ENCODE measurements around the gene THADA.

THADA gene

DNA sequence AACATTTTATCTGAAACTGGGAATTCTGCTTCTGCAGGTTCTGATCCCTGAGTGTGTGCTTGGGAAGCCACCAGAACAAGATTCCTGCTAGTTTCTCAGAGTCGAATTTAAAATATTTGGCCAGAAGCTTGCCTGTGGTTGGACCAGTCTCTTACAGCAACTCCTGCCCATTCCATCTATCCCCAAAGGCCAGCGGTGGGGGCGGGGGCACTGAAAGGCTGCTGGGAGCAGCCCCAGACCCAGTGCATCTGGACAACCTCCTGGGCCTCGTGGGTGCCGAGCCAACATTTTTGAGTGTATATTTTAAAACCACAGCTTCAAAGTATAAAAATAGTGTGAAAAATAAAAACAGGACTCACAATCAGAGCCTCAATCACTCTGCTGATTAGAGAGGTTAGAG, 330.8 kb downstream of the THADA start:
- in situ Hi-C loops (cut with HindIII; ENCODE audit: low sequenced_read_pairs): no loop called here

GRCh38 chr2:43262951-43263350, 332.9 kb downstream of the THADA start:
- in situ Hi-C loops (cut with HindIII; ENCODE audit: low sequenced_read_pairs): no loop called here

DNA sequence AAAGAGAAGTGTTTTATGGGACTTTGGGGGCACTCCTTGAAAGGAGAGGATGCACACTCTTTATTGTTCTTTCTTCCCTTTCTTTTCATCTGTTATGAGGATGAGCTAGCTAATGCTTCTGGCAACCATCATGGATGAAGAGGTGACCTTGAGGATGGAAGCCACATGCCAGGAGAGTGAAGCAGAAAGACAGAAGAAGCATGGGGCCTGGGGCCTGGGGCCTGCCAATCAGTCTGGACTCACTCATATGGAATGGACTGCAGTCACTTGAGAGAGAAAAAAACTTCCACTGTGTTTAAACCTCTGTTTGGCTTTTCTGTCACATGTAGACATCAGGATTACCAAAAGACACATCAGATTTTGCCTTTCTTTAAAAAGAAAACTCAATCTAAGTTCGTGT, 333.6 kb downstream of the THADA start:
- in situ Hi-C loops (cut with HindIII; ENCODE audit: low sequenced_read_pairs): no loop called here

- in situ Hi-C loops (cut with HindIII; ENCODE audit: low sequenced_read_pairs): no loop called here
Measured at GRCh38 chr2:43259512-43259911, 336.3 kb downstream of the THADA start.

DNA sequence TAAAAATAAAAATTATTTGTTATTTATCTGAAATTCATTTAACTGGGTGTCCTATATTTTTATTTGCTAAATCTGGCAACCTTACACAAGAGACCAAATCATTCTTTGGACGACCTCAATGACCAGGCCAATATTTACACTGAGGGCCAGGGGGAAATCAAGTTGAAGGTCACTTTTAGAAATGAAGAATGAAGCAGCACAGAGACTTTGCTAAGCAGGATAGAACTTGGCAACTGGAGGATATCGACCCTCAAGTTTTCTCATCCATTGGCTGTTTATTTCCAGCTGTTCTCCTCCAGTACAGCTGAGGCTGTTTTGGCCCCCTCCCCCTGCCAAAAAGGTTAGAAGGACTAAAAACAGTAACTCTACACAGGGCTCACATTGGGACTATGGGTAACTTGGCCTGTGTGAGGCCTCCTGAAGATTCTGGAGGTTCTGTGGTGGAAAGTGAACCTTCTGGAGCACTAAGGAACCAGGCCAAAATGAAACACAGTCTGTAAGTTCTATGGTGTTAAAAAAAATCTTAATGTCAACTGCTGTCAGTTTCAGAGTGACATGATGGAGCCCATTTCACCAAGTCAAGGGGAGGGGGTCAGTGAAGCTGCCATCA, 337.2 kb downstream of the THADA start:
- in situ Hi-C loops (cut with HindIII; ENCODE audit: low sequenced_read_pairs): no loop called here

DNA sequence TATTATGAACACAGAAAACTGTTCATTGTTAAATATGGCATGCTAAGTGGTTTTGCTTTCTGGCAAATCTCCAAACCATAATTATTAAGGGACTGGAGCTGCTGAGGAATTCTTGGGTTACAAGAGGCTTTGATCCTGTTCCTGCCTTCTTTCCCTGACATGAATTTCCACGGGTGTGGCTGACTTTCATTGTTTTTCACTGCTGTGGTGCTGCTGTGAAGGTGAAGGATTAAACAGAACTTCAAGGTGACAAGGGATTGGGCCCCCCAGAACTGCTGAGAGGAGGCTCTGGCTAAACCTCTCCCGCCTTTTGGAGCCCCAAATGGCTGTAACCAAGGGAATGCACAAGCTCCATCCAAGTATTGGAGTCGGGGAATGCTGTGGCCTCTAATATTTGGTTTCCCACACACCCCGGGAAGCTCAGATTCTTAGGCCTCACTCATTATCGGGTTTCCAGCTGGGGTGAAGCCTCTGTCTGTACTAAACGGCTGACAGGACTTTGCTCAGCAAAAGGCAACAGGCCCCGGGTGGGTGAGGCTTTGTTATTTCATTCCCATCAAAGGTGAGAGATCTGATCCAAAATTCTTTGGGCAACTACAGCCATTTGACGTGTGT, 340.4 kb downstream of the THADA start:
- in situ Hi-C loops (cut with HindIII; ENCODE audit: low sequenced_read_pairs): no loop called here

- in situ Hi-C loops (cut with HindIII; ENCODE audit: low sequenced_read_pairs): no loop called here
Measured at GRCh38 chr2:43254331-43254730, 341.5 kb downstream of the THADA start.

DNA sequence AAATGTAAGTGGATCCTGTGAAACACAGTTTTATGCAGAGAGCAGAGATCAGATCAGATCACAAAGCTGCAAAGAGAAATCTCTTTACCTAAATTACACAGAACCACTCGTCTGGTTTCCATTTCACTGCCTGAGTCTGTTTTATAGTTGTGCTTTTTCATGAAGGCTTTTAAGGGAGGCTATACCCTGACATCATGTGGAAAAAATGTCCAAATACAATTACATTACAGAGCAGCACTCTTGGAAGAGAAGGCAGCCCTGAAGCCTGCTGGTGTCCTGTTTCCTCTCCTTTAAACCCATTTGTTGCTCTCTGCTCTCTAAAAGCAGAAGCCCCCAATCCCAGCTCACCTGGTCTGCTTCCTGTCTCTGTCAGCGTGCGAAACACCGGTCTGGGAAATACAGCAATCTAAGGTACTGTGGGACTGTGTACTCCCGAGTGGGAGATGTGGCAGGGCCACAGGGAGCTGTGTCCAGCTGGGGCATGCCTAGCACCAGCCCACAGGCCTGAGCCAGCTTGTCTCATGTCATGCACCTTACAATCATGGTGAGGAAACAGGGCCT, 344.6 kb downstream of the THADA start:
- in situ Hi-C loops (cut with HindIII; ENCODE audit: low sequenced_read_pairs): no loop called here

DNA sequence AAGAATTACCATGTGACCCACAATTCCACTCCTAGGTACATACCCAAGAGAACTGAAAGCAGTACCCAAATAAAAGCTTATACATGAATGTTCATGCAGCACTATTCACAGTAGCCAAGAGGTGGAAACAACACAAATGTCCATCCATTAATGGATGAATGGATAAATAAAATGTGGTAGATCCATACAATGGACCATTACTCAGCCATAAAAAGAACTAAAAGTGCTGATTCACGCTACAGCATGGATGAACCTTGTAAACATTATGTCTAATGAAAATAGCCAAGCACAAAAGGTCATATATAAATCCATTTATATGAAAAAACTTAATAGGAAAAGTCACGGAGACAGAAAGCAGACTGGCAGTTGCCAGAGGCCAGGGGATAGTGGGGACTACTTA, 345.8 kb downstream of the THADA start:
- in situ Hi-C loops (cut with HindIII; ENCODE audit: low sequenced_read_pairs): no loop called here

- in situ Hi-C loops (cut with HindIII; ENCODE audit: low sequenced_read_pairs): loop anchor here (10.0 kb wide), 1 partner anchor 434 kb away; no protein-coding TSS in a partner anchor
Measured at GRCh38 chr2:43248621-43249020, 347.2 kb downstream of the THADA start.

GRCh38 chr2:43246641-43247040, 349.2 kb downstream of the THADA start:
- in situ Hi-C loops (cut with HindIII; ENCODE audit: low sequenced_read_pairs): loop anchor here (10.0 kb wide), 1 partner anchor 432 kb away; no protein-coding TSS in a partner anchor

DNA sequence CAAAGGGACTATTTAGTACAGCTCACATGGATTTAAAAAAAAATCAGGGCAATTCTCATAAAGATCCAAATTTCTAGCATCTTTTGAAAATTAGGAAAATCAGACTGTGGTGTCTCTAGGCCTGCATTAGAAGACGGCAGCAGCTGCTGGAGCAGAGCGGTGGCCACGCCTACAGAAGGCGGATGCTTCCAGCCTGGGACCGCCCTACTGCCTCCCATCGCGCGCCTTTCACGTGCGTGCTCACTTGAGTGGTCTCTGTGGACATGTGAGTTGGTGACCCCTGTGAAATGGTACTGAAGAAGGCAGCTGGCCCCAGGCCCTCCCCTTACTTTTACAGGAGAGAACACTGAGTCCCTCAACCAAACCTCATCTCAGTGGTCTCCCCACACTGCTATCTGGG, 354.3 kb downstream of the THADA start:
- in situ Hi-C loops (cut with HindIII; ENCODE audit: low sequenced_read_pairs): loop anchor here (10.0 kb wide), 1 partner anchor 427 kb away; no protein-coding TSS in a partner anchor

DNA sequence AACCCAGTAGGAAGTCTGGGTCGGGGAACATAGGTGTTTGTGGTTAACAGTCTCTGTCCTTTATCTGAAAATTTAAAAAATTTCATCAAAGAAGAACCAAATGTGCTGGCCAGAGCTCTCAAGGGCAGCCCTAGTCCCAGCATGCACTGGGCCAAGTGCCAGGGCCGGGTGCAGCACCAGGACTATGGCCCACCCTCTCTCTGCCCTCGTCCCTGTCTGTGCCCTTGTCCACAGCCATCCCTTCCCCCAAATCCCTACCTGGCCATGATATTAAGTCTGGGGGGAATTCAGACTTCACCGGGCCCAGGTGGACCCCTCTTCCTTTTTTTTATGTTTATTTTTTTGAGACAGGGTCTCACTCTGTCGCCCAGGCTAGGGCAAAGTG, 355.1 kb downstream of the THADA start:
- in situ Hi-C loops (cut with HindIII; ENCODE audit: low sequenced_read_pairs): loop anchor here (10.0 kb wide), 1 partner anchor 426 kb away; no protein-coding TSS in a partner anchor

DNA sequence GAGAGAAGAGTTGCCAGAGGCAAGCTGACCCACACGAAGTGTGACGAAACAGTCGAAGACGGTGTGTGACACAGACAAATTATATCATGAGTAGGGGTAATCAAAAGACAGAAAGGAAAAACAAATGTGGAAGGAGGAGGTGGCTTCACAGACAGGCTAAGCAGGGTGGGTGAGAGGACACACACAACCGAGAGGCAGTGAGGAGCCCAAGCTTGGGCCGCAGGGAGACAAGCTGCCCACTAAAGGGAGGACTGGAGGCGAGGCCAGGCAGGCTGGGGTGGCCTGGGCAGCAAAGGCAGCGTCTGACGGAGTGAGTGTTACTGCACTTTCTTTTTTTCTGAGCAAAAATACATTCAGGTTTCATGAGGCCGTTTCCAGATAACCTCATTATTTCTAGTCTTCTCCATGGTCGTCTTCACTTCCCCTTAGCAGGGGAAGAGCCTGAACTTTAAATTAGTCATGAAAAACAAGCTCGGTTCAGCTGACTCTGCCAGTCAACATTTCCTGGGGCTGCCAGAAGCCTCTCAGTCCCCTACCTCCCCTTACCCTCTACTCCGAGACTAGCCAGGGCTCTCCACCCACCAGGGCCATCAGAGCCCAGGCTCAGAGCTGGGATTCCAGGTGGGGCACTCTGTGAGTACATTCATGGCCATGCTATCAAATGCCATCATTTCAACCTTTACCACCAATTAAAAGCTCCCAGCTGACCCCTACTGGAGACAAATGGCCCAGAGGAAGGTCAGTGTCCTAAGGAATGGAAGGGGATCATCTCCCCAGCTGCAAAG, 355.7 kb downstream of the THADA start:
- in situ Hi-C loops (cut with HindIII; ENCODE audit: low sequenced_read_pairs): loop anchor here (10.0 kb wide), 1 partner anchor 425 kb away; no protein-coding TSS in a partner anchor

- in situ Hi-C loops (cut with HindIII; ENCODE audit: low sequenced_read_pairs): no loop called here
Measured at GRCh38 chr2:43238813-43239212, 357.0 kb downstream of the THADA start.

GRCh38 chr2:43238176-43238575, 357.7 kb downstream of the THADA start:
- in situ Hi-C loops (cut with HindIII; ENCODE audit: low sequenced_read_pairs): no loop called here

DNA sequence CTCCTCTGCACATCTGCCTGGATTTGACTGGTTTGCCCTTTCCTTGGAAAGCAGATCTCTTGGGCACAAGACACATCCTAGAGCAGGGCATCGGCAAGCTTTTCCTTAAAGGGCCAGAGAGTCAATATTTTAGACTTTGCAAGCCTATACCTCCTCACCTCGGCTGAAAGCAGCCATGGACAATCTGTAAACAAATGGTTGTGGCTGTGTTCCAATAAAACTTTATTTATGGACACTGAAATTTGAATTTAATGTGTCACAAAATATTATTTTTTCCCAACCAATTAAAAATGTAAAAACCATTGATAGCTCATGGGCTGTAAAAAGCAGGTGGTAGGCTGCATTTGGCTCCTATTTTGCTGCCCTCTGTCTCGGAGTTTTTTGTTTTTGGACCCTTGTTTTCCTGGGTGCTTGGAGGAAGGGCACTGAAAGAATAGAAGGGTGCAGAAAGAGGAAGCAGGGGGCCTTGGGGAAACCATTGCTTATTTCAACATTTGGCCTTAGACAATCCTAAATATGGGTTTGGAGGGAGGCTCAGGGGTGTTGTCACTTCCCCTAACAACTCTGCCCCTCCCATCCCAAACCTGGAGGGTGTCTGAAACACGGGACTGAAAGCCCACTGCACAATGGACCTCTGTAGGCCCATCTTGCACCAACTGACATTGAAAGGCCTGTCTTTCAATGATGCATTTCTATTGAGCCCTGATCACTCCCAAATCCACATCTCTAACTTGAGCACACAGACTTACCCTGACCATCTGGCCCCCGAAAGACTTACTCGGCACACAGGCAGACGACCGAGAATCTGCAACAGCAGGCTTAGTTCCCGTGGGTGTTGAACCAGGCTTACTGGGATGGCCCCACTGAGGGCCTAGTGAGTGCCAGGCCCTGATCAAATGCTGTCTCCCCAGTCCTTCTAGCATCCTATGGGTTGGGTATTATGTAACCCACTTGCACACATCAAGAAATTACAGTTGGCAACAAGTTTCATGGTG, 362.3 kb downstream of the THADA start:
- in situ Hi-C loops (cut with HindIII; ENCODE audit: low sequenced_read_pairs): no loop called here

DNA sequence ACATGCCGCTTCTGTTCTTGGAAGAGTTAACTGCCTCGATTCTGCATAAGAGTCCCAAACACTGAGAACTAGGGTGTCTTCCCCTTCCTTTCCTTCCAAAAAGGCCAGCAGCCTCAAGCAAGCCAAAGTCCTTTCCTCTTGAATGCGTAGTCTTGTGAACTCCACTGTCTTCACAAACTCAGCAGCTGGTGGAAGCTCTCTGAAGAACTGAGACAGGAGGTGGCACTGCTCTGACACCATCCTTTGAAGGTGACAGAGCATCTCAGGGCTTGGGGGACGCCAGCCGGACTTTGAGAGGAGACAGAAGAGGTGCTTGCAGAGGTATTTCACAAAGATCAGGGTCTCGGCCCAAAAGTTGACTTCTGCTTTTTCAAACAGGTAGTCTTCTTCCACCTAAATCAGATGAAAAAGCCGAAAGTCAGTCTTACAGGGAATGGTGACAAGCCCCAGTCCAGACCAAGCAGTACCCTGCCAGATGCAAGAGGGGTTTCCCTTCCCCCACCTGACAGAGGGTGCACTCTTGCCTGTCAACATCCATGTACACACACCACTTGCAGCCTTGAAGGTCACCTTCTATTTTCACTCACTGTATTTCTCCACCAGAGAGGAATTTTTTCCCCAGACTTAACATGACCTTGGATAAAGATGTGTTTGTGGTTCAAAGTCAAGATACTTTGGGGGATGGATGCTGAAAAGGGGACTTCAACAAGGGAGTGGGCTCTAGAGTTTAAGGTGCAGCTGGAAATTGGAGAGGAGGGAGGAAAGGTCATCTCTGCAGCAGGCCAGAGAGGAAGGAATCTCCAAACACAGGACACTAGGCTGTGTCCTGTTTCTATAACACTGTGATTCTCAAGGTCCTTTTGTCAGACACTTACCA, 364.6 kb downstream of the THADA start:
- in situ Hi-C loops (cut with HindIII; ENCODE audit: low sequenced_read_pairs): no loop called here

DNA sequence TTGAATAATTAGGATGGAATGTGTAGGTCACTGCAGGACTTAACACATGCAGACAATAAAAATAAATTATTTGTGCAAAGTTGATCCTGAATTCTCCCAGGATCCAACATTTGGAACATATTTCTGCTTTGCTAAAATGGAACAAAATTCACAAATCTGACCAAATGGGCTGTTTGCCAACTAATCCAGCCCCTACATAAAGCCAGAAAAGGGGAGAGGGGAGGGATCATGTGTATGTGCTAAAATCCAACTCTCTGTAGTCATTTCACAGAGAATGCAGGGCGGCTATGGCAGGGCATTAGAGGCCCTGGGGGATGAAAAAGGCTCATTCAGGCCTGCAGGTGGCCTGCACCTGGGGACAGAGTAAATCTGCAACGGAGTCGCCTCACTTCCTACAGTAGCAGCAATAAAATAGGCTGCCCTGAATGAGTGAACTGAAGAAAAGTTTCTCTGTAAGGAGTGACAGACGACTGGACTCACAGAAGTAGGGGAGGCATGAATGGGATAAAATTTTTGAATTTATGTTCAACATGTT, 365.4 kb downstream of the THADA start:
- in situ Hi-C loops (cut with HindIII; ENCODE audit: low sequenced_read_pairs): no loop called here

Data from DLD1 (cell line).